Urothelium cell line (cell line): ENCODE measurements around the gene IGF1R.
"Not testable (repeated sequence)": the region's sequence is repeated elsewhere in the genome, so short reads cannot be mapped to it uniquely, and the experiment has no call there.

Source experiments
- DNase-seq: peaks from one replicate; pipeline ENCODE4 v3.0.0; 2011; ENCODE audit warnings: low spot score, mixed read lengths
- FAIRE-seq: peaks from 2 replicates; lab custom pipeline; 2011; peaks lifted over from hg19 to GRCh38; lab: Jason Lieb, UNC

IGF1R gene

DNA sequence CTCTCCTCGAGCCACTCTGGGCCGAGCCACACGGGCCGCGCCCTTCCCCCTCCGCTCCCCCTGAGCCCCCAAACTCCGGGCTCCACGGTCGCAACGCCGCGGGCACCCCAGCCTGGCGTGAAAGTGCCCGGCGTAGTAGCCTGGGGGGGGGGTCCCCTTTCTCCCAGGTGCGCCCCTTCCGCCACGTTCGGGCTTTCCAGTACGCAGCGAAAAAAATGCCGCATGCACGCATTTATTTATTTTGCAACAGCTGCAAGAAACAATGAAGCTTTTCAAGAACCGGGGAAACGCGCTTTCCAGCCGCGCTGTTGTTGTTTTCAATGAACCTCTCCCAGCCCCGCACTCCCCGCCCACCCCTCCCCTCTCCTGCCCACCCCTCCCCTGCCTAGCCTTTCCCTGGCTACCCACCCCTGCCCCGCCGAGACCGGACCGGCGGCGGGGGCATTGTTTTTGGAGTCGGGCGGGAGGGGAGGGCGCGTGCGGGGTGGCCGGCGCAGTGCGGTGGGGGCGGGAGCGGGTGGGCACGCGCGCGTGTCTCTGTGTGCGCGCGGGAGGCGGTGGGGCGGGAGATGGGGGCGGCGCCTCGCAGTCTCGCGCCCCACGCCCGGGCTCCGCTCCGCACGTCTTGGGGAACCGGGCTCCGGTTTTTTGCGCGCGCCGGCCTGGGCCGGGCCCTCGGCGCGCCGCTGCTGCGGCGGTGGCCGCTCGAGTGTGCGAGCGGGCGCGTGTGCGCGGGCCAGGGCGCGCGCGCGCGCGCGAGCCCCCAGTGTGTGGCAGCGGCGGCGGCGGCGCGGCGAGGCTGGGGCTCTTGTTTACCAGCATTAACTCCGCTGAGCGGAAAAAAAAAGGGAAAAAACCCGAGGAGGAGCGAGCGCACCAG lies at the start of gene IGF1R:
Gene IGF1R (plus strand): TSS at position 766 of the 880 bp plus-strand sequence. CDS start 1,043 bp downstream, outside the sequence.
- peak; percentile 93 for DNase-seq
- FAIRE-seq: no peak

- DNase-seq: no peak
- FAIRE-seq: peak; percentile 81
Observed at GRCh38 chr15:98599909-98600691, 48.2 kb upstream of the IGF1R start.

GRCh38 chr15:98604983-98605382 lies 43.4 kb upstream of the IGF1R start:
- FAIRE-seq (no peak), DNase-seq (no peak)

DNA sequence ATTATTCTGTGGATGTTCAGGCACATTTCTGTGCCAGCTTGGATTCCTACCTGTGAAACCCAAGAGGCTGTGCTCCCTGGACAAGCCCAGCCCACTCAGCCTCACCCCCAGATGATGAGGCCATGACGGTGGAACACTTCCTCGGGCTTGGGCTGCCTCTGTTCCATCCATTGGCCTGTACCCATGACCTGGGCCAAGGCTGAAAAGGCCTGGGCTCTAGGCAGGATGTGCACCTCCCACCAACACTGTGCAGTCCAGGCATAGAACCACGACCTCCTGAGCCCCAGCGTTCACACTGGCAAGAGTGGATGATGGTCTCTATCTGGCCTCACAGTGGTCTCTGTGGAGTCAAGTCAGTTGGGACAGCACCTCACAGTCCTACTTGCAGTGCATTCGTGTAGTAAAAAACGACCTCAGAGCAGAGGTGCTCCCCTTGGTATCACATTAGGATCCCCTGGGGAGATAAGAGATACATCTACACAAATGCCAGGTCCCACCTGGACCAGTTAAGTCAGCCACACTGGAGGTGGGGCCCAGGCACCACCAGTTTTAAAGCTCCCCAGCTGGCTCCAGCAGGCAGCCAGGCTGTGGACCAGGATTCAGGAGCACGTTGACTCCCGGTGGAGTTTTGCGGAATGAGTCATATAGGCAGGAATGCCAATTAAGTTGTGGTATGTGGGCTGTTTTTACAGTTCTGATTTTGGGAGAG lies 39.0 kb upstream of the IGF1R start:
- FAIRE-seq: peak; percentile 72
- DNase-seq: peak; percentile 90

DNA sequence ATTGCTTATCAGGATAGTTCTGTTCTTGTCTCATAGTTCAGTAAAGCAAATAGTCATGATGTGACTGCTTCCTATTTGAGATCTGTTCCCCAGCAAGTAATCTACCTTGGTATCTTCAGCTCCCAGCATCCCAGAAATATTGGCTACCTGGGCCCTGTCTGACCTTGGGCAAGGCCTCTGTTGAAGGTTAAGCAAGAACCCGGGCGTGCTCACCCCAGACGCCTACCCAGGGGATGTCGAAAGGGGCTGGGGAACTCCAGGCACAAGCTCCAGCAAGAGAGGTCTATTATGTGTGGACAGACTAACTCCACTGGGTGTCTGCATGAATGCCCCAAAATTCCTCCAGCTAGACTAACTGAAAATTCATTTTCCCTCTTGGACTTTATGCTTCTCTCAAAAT lies 37.3 kb upstream of the IGF1R start:
- FAIRE-seq: no peak
- no peak for DNase-seq

GRCh38 chr15:98611808-98612207 lies 36.5 kb upstream of the IGF1R start:
- DNase-seq (no peak), FAIRE-seq (no peak)

- FAIRE-seq (no peak), DNase-seq (no peak)
Observed at GRCh38 chr15:98612490-98613110, 35.7 kb upstream of the IGF1R start.

- FAIRE-seq (no peak), DNase-seq (peak; percentile 37)
Observed at GRCh38 chr15:98614681-98615080, 33.7 kb upstream of the IGF1R start.

- FAIRE-seq: no peak
- no peak for DNase-seq
Observed at GRCh38 chr15:98616397-98616796, 31.9 kb upstream of the IGF1R start.

GRCh38 chr15:98617328-98617980 lies 30.9 kb upstream of the IGF1R start:
- FAIRE-seq (no peak), DNase-seq (no peak)

GRCh38 chr15:98618576-98618975 lies 29.8 kb upstream of the IGF1R start:
- not testable (repeated sequence) for DNase-seq, FAIRE-seq

- FAIRE-seq (no peak), DNase-seq (peak; percentile 30)
Observed at GRCh38 chr15:98620020-98620419, 28.3 kb upstream of the IGF1R start.

GRCh38 chr15:98621021-98621420 lies 27.3 kb upstream of the IGF1R start:
- FAIRE-seq: no peak
- no peak for DNase-seq

DNA sequence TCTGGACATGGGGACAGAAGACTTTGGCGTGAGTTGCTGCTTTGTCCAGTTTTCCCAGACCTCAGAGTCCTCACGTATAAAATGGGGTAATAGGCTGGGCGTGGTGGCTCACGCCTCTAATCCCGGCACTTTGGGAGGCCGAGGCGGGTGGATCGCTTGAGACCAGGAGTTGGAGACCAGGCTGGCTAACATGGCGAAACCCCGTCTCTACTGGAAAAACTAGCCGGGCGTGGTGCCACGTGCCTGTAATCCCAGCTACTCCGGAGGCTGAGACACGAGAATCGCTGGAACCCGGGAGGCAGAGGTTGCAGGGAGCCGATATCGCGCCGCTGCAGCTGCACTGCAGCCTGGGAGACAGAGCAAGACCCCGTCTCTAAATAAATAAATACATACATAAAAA lies 22.7 kb upstream of the IGF1R start:
- DNase-seq (no peak), FAIRE-seq (peak; percentile 23)

GRCh38 chr15:98626153-98626552 lies 22.2 kb upstream of the IGF1R start:
- DNase-seq (no peak), FAIRE-seq (no peak)

DNA sequence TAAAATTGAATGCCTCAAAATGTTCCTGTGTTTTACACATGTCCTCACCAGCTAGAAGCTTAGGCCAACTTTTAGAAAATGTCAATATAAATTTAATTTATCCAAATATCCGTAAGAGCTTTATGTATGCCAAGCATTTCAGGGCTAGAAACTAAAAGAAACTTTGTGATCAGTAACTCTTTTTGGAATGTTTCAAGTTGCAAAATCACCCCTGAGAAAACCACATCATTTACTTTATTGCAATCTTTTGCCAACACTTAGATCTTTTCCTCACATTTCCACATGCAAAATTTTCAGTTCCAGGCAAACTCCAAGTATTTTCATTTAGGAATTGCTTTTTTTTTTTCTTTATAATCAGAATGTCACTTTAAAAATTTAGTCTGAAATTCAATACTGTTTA lies 20.1 kb upstream of the IGF1R start:
- DNase-seq (no peak), FAIRE-seq (no peak)

DNA sequence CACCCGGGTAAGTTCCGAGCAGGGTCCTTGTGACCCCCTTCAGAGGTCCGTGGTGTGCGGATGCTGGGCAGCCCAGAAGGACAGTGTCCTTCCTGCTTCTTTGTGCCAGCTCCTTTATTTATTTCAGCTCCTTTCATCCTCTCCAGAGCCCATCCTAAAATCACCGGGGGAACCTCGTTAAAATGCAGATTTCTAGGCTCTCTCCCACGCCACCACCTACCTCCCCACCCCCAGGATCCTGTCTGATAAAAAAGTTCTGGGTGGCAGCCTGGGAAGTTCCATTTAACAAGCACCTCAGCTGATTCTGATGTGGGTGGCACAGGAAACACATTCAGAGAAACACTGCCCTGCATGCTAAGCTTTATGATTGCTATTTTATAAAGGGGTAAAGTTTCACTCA lies 12.5 kb upstream of the IGF1R start:
- FAIRE-seq (no peak), DNase-seq (no peak)

DNA sequence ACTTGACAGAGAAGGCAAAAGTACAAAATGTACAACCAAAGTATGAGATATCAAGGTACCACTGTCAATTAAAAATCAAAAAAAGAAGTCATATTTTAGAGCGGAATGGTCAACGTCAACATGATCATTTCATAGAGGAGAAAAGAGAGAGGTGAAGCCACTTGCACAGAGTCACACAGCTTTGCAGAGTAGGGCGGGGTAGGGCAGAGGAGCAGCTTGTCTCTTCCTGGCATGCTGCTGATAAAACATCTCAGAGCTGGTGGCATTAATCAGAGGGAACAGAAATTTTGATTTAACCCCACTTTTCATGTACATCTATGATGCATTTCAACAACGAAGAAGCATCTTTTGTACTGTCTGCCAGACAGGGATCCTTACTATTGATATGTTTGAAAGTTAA lies 5.2 kb upstream of the IGF1R start:
- FAIRE-seq: no peak

DNA sequence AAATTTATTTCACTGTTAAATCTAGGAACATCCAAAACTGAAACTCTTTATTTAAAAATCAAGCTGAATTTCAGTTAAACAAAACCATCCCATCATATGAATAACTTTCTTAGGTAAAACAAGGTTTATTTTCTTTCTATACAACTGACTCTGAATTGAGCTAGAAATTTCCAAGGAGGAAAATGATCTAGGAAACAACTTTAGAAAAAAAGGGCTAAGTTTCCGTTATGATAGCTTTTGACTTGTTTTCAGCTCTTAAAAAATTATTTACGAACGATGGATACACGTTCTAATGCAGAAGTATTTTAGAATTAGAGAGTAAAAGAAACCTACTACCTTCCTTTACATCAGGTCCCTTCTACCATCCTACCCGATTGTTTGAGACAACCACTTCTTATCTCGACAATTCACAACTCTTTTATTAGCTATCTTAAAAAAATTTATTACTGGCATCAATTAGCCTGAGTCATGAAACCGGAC lies 1.8 kb upstream of the IGF1R start:
- DNase-seq: no peak
- no peak for FAIRE-seq

More for the DNA sequence above, 5.2 kb upstream of the IGF1R start:
- DNase-seq: no peak
